Nephron (organoid): Measurements from ENCODE around the gene GALNT18.

Experiments used
- H3K27ac Mint-ChIP-seq, 3 experiments: 2 replicates each; pipeline ENCODE4 v1.8.0; 2020; ENCODE audit warnings: mixed read lengths in 3 of 3, mild to moderate bottlenecking in 2 of 3, moderate library complexity in 1 of 3
- H3K27me3 Mint-ChIP-seq: 2 replicates; pipeline ENCODE4 v1.8.0; 2021; ENCODE audit warnings: low read depth, mild to moderate bottlenecking, moderate library complexity, mixed read lengths
- H3K36me3 Mint-ChIP-seq: 2 replicates; pipeline ENCODE4 v1.8.0; 2020; ENCODE audit warnings: low read depth, mixed read lengths
- H3K4me1 Mint-ChIP-seq: 2 replicates; pipeline ENCODE4 v1.8.0; 2020; ENCODE audit warnings: mixed read lengths
- H3K4me3 Mint-ChIP-seq, 3 experiments: 2 replicates each; pipeline ENCODE4 v1.8.0; 2020; ENCODE audit warnings: mild to moderate bottlenecking in 3 of 3, mixed read lengths in 3 of 3, moderate library complexity in 2 of 3
- H3K9me3 Mint-ChIP-seq: 2 replicates; pipeline ENCODE4 v1.8.0; 2020; ENCODE audit warnings: mixed read lengths
- CTCF ChIP-seq, 3 experiments: fragments of 200-600 bp; sonication (generic); IDR thresholded peaks; one replicate each; pipeline ENCODE4 v1.5.0; 2021; ENCODE audit warnings: antibody characterized with exemption in 3 of 3; ENCODE audit not compliant: unreplicated experiment in 3 of 3

Gene GALNT18

DNA sequence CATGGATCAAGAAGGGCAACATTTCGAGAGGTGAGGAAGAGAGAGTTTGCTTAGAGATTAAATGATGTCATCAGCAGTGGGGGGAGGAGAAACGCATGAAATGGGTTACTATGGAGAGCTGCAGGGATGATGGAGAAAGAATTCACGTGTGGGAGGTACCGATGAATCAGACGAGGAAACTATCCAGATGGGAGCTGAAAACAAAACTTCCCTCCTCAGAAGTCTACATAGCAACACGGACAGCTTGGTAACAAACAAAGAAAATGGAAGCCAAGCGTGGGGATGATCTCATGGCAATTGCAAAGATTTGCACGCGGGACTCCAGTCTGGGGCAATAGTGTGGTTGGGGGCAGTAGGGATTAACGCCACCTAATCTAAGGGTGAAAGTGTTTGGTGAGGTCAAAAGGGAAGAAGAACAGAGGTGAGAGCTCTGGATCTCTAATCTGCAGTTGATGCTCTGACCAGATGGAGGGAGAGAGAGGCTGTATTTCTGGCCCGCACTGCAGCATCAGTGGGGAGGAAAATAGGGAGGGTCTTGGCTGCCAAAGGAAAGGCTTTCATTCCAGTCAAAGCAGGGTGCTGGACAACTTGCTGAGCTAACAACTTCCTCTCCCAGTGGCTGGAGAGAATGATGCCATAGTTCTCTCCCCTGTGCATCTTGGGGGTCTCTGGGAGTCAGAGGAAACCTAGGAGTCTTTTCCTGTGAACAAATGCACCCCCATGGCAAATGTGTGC lies 225.3 kb downstream of the GALNT18 start:
- no peak for TF ChIP-seq CTCF (IDR thresholded peaks at IDR 0.05; ENCODE audit: unreplicated experiment in 3 of 3)
- Mint-ChIP-seq H3K9me3 (no peaks in the 10 kb centered on the region), H3K4me3 (no peak overlapping the region)

GRCh38 chr11:11395126-11395525 lies 226.7 kb downstream of the GALNT18 start:
- Mint-ChIP-seq H3K36me3 (no peaks in the 10 kb centered on the region), H3K4me3 (no peak overlapping the region), H3K9me3 (no peaks in the 10 kb centered on the region), H3K27me3 (peaks cover 18% of the 10 kb centered on the region), H3K27ac (no peak overlapping the region), H3K4me1 (peaks cover 18% of the 10 kb centered on the region)
- TF ChIP-seq CTCF (IDR thresholded peaks at IDR 0.05; ENCODE audit: unreplicated experiment in 3 of 3) = no peak

More for the DNA sequence above, 225.3 kb downstream of the GALNT18 start:
- no peaks in the 10 kb centered on the region for H3K36me3 Mint-ChIP-seq
- H3K27ac Mint-ChIP-seq = peak overlapping the region in 2 of 3 experiments; percentile 8 to 72
- H3K4me1 Mint-ChIP-seq = peaks cover 18% of the 10 kb centered on the region
- peaks cover 22% of the 10 kb centered on the region for H3K27me3 Mint-ChIP-seq

GRCh38 chr11:11394241-11394640 lies 227.6 kb downstream of the GALNT18 start:
- no peak overlapping the region for H3K27ac Mint-ChIP-seq
- peaks cover 20% of the 10 kb centered on the region for H3K27me3 Mint-ChIP-seq
- H3K4me1 Mint-ChIP-seq = peaks cover 18% of the 10 kb centered on the region
- TF ChIP-seq CTCF (IDR thresholded peaks at IDR 0.05; ENCODE audit: unreplicated experiment in 3 of 3) = no peak
- H3K36me3 Mint-ChIP-seq = no peaks in the 10 kb centered on the region
- no peak overlapping the region for H3K4me3 Mint-ChIP-seq
- no peaks in the 10 kb centered on the region for H3K9me3 Mint-ChIP-seq

- Mint-ChIP-seq H3K27me3 (peaks cover 11% of the 10 kb centered on the region), H3K4me1 (peaks cover 29% of the 10 kb centered on the region), H3K4me3 (no peak overlapping the region), H3K9me3 (no peaks in the 10 kb centered on the region), H3K27ac (no peak overlapping the region), H3K36me3 (no peaks in the 10 kb centered on the region)
- TF ChIP-seq CTCF (IDR thresholded peaks at IDR 0.05; ENCODE audit: unreplicated experiment in 3 of 3) = no peak
These were observed 229.9 kb downstream of the GALNT18 start for GRCh38 chr11:11391796-11392463.

DNA sequence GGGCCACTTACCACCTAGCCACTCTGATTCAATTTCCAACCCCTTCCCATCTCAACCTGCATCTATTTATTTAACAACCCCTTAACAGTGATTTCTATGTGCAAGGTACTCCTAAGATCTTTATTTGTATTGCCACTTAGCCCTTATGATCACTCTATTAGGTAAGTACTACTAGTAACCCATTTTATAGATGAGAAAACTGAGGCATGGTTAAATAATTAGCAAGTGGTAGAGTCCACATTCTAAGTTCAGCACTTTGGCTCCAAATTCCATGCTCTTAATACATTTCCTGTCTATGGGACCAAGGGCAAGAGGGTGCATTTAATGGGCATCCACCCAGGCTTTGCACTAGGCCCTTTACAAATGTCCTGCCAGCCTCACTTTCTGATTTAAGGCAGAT lies 230.6 kb downstream of the GALNT18 start:
- peaks cover 11% of the 10 kb centered on the region for H3K27me3 Mint-ChIP-seq
- H3K36me3 Mint-ChIP-seq = no peaks in the 10 kb centered on the region
- no peaks in the 10 kb centered on the region for H3K9me3 Mint-ChIP-seq
- no peak overlapping the region for H3K27ac Mint-ChIP-seq
- H3K4me3 Mint-ChIP-seq = no peak overlapping the region
- peaks cover 23% of the 10 kb centered on the region for H3K4me1 Mint-ChIP-seq
- TF ChIP-seq CTCF (IDR thresholded peaks at IDR 0.05; ENCODE audit: unreplicated experiment in 3 of 3) = no peak
